Mesothelial cell of epicardium (in vitro differentiated cells): Measurements from ENCODE around the gene KLF18. TPM values are rescaled to one million over a fixed set of nuclear protein-coding genes. Genes with fewer than 3 reads are reported as not detected.

Source experiments
- DNase-seq, 2 experiments: peaks; one replicate each; pipeline ENCODE4 v3.0.0; 2021; ENCODE audit warnings: low spot score in 2 of 2; ENCODE audit not compliant: unreplicated experiment in 2 of 2
- H3K27ac Mint-ChIP-seq: 2 replicates; pipeline ENCODE4 v1.8.0; 2021; ENCODE audit warnings: mixed read lengths
- H3K27me3 Mint-ChIP-seq: 2 replicates; pipeline ENCODE4 v1.8.0; 2021; ENCODE audit warnings: low read depth, mixed read lengths
- H3K36me3 Mint-ChIP-seq: 2 replicates; pipeline ENCODE4 v1.8.0; 2021; ENCODE audit warnings: mixed read lengths
- H3K4me1 Mint-ChIP-seq: 2 replicates; pipeline ENCODE4 v1.8.0; 2021; ENCODE audit warnings: mixed read lengths
- H3K4me3 Mint-ChIP-seq: 2 replicates; pipeline ENCODE4 v1.8.0; 2021; ENCODE audit warnings: mild to moderate bottlenecking, moderate library complexity, mixed read lengths
- H3K9me3 Mint-ChIP-seq: 2 replicates; pipeline ENCODE4 v1.8.0; 2021; ENCODE audit warnings: mixed read lengths
- total RNA-seq: library from RNA; stranded (reverse); gene quantifications from 3 replicates; pipeline ENCODE4 v1.2.1, GENCODE V29; 2021
- TF ChIP-seq, protein P1 (sequence below): fragments of 200-600 bp; sonication (generic); IDR thresholded peaks from one replicate; pipeline ENCODE4 v1.5.0; 2021; ENCODE audit warnings: antibody characterized with exemption; ENCODE audit not compliant: unreplicated experiment

Gene KLF18
- total RNA-seq, 1 donor from 2014 or later = not detected

DNA sequence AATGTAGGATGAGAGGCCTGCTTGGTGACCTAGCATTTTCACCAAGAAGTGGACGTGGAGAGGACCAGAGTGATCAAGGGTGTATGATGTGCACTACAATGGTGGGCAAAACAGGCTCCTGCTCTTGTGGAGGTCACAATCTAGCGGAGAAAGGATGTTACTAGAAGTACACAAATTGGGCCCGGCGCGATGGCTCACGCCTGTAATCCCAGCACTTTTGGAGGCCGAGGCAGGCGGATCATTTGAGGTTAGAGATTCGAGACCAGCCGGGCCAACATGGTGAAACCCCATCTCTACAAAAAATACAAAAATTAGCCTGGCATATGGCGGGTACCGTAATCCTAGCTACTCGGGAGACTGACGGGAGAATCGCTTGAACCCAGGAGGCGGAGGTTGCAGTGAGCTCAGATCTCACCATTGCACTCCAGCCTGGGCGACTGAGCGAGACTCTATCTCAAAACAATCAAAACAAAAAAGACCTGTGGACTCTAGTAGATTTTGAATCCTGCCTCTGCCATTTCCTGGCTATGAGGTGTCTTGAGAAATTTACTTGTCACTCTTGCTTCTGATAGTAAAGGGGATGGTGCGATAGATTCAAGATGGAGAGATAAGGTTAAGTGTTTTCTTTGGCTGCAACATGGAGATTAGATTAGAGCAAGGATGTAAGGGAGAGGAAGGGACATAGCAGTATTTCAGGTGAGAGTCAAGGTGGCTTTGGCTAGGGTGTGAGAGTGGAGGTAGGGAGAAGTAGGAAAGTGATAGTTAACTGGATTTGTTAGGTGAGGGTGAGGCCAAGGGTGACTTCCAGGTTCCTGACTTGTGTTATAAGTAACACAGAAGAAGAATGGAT, 7.1 kb downstream of the KLF18 start:
- H3K4me1 Mint-ChIP-seq = no peaks in the 10 kb centered on the region
- no peak for DNase-seq
- H3K36me3 Mint-ChIP-seq = no peaks in the 10 kb centered on the region
- H3K9me3 Mint-ChIP-seq = no peaks in the 10 kb centered on the region
- no peak overlapping the region for H3K27ac Mint-ChIP-seq
- TF ChIP-seq, protein P1, sequence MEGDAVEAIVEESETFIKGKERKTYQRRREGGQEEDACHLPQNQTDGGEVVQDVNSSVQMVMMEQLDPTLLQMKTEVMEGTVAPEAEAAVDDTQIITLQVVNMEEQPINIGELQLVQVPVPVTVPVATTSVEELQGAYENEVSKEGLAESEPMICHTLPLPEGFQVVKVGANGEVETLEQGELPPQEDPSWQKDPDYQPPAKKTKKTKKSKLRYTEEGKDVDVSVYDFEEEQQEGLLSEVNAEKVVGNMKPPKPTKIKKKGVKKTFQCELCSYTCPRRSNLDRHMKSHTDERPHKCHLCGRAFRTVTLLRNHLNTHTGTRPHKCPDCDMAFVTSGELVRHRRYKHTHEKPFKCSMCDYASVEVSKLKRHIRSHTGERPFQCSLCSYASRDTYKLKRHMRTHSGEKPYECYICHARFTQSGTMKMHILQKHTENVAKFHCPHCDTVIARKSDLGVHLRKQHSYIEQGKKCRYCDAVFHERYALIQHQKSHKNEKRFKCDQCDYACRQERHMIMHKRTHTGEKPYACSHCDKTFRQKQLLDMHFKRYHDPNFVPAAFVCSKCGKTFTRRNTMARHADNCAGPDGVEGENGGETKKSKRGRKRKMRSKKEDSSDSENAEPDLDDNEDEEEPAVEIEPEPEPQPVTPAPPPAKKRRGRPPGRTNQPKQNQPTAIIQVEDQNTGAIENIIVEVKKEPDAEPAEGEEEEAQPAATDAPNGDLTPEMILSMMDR = no peak
- H3K27me3 Mint-ChIP-seq = peaks cover 14% of the 10 kb centered on the region
- no peak overlapping the region for H3K4me3 Mint-ChIP-seq

DNA sequence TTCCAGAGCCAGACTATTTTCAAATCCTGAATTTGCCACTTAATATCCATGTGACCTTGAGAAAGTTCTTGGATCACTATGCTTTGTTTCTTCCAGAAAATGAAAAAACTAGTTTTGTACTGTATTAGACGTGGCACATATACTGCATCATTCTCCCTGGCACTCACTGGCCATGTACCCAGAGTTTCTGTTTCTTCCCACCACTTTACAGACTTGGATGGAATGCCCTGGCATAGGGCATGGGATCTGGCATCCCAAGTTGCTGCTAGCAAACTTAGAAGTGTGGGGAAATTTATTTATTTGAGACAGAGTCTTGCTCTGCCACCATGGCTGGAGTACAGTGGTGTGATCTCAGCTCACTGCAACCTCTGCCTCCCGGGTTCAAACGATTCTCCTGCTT, 10.0 kb downstream of the KLF18 start:
- Mint-ChIP-seq H3K27me3 (peaks cover 17% of the 10 kb centered on the region), H3K4me3 (no peak overlapping the region), H3K36me3 (no peaks in the 10 kb centered on the region), H3K9me3 (no peaks in the 10 kb centered on the region), H3K4me1 (no peaks in the 10 kb centered on the region), H3K27ac (no peak overlapping the region)
- TF ChIP-seq, protein P1 = no peak
- DNase-seq = no peak

- H3K4me1 Mint-ChIP-seq = no peaks in the 10 kb centered on the region
- H3K27ac Mint-ChIP-seq = no peak overlapping the region
- no peak overlapping the region for H3K4me3 Mint-ChIP-seq
- no peak for DNase-seq
- peaks cover 15% of the 10 kb centered on the region for H3K27me3 Mint-ChIP-seq
- TF ChIP-seq, protein P1 = no peak
- no peaks in the 10 kb centered on the region for H3K9me3 Mint-ChIP-seq
- H3K36me3 Mint-ChIP-seq = no peaks in the 10 kb centered on the region
Measured at GRCh38 chr1:44129616-44130500, 11.6 kb downstream of the KLF18 start.

GRCh38 chr1:44120398-44120949, 21.0 kb downstream of the KLF18 start:
- TF ChIP-seq, protein P1 = no peak
- Mint-ChIP-seq H3K27ac (no peak overlapping the region), H3K36me3 (no peaks in the 10 kb centered on the region), H3K27me3 (peaks cover 36% of the 10 kb centered on the region), H3K9me3 (no peaks in the 10 kb centered on the region), H3K4me3 (no peak overlapping the region), H3K4me1 (no peaks in the 10 kb centered on the region)
- DNase-seq = no peak

DNA sequence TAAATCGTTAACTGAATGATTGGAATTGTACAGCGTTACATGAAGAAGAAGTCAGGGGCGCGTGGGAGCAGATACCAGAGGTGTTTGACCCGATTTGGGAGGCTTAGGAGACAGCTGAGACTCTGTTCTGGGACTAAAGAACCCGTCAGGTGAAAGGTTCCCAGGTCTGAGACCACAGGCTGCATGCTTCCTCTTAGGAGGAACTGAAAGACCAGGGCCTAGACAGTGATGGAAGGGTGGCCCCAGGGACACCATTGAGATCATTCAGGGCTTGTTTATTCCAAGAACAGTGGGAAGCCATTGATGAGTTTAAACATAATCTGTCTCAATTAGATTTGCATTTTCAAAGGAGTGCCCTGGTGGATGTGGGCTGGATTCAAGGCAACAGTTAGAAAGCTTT, 21.9 kb downstream of the KLF18 start:
- no peak for DNase-seq
- Mint-ChIP-seq H3K27me3 (peaks cover 36% of the 10 kb centered on the region), H3K36me3 (no peaks in the 10 kb centered on the region), H3K4me1 (no peaks in the 10 kb centered on the region), H3K27ac (no peak overlapping the region), H3K4me3 (no peak overlapping the region), H3K9me3 (no peaks in the 10 kb centered on the region)
- TF ChIP-seq, protein P1 = no peak
